IMR-90 (cell line): ENCODE measurements around the gene CFAP70.

Source experiments
- BHLHE40 ChIP-seq: fragments of 150-350 bp; IDR thresholded peaks from 2 replicates; pipeline ENCODE4 v1.6.1; 2016; ENCODE audit warnings: mild to moderate bottlenecking, low read depth, low read length
- CTCF ChIP-seq: conservative IDR thresholded peaks from 2 replicates; pipeline ENCODE4 v1.5.1; 2012; ENCODE audit warnings: mild to moderate bottlenecking, low read depth, low read length, improper control_type of control experiment
- FOS ChIP-seq: fragments of 150-350 bp; IDR thresholded peaks from 2 replicates; pipeline ENCODE4 v1.6.1; 2016; ENCODE audit warnings: low read depth, low read length
- MAFK ChIP-seq: IDR thresholded peaks from 2 replicates; pipeline ENCODE4 v1.6.1; 2012; ENCODE audit warnings: low read depth, low read length, improper control_type of control experiment
- MAZ ChIP-seq: IDR thresholded peaks from 2 replicates; pipeline ENCODE4 v1.6.1; 2012; ENCODE audit warnings: low read depth, mild to moderate bottlenecking, low read length, improper control_type of control experiment, moderate library complexity, borderline replicate concordance
- MXI1 ChIP-seq: IDR thresholded peaks from 2 replicates; pipeline ENCODE4 v1.6.1; 2012; ENCODE audit warnings: low read depth, mild to moderate bottlenecking, low read length, moderate library complexity, borderline replicate concordance
- POLR2A ChIP-seq: IDR thresholded peaks from 2 replicates; pipeline ENCODE4 v1.6.1; 2012; ENCODE audit warnings: mild to moderate bottlenecking, low read depth, low read length
- RAD21 ChIP-seq: IDR thresholded peaks from 2 replicates; pipeline ENCODE4 v1.6.1; 2012; ENCODE audit warnings: low read length, improper control_type of control experiment
- RCOR1 ChIP-seq: IDR thresholded peaks from 2 replicates; pipeline ENCODE4 v1.6.1; 2012; ENCODE audit warnings: mild to moderate bottlenecking, low read length, improper control_type of control experiment; ENCODE audit not compliant: insufficient replicate concordance
- RFX5 ChIP-seq: IDR thresholded peaks from 2 replicates; pipeline ENCODE4 v1.8.0; 2012; ENCODE audit warnings: low read depth, mild to moderate bottlenecking, low read length, moderate library complexity
- SMC3 ChIP-seq: fragments of 150-350 bp; IDR thresholded peaks from 2 replicates; pipeline ENCODE4 v1.6.1; 2016; ENCODE audit warnings: low read depth, mild to moderate bottlenecking, antibody characterized with exemption, low read length, moderate library complexity
- USF2 ChIP-seq: fragments of 150-350 bp; IDR thresholded peaks from 2 replicates; pipeline ENCODE4 v1.6.1; 2017; ENCODE audit warnings: mild to moderate bottlenecking, antibody characterized with exemption, low read length, low read depth

GRCh38 chr10:73205890-73206289 lies 152.8 kb downstream of the CFAP70 start:
- TF ChIP-seq RFX5 (no peak), CTCF (no peak), MAFK (no peak), FOS (no peak), RAD21 (no peak), SMC3 (no peak), BHLHE40 (no peak), POLR2A (no peak), USF2 (no peak), MXI1 (no peak), MAZ (no peak), RCOR1 (no peak)
